Neutrophil (primary cell): ENCODE measurements around the gene GH1.
A peak's percentile ranks its signal among the peaks of the same experiment; 100 is the strongest.
"Not testable (repeated sequence)": the region's sequence is repeated elsewhere in the genome, so short reads cannot be mapped to it uniquely, and the experiment has no call there.

Experiments
- H3K27ac ChIP-seq: fragments of 200-600 bp; sonication (generic); 2 replicates; pipeline ENCODE4 v1.5.1; 2016; ENCODE audit warnings: mild to moderate bottlenecking, moderate library complexity
- H3K27me3 ChIP-seq: fragments of 200-600 bp; sonication (generic); 2 replicates; pipeline ENCODE4 v1.6.0; 2016; ENCODE audit warnings: mild to moderate bottlenecking
- H3K36me3 ChIP-seq: fragments of 200-600 bp; sonication (generic); 2 replicates; pipeline ENCODE4 v1.5.1; 2017
- H3K4me1 ChIP-seq, 2 experiments: fragments of 200-600 bp in 1 of 2; sonication (generic) in 1 of 2; 1 replicate in 1 of 2; 2 replicates in 1 of 2; pipeline versions ENCODE4 v1.5.1 to v1.6.1; 2013 to 2016; ENCODE audit warnings: low read depth in 1 of 2, low read length in 1 of 2, mild to moderate bottlenecking in 1 of 2, moderate library complexity in 1 of 2; ENCODE audit not compliant: control insufficient read depth in 1 of 2, insufficient read depth in 1 of 2
- H3K4me3 ChIP-seq, 2 experiments: fragments of 200-600 bp in 1 of 2; sonication (generic) in 1 of 2; 1 replicate in 1 of 2; 2 replicates in 1 of 2; pipeline ENCODE4 v1.5.1; 2013 to 2016; ENCODE audit warnings: low read depth in 1 of 2, low read length in 1 of 2, mild to moderate bottlenecking in 1 of 2, moderate library complexity in 1 of 2
- H3K9me3 ChIP-seq: fragments of 200-600 bp; sonication (generic); 2 replicates; pipeline ENCODE4 v1.5.1; 2016
- TF ChIP-seq, protein P1 (sequence below): fragments of 200-600 bp; sonication (generic); IDR thresholded peaks from 2 replicates; pipeline ENCODE4 v1.5.1; 2016; ENCODE audit warnings: antibody characterized with exemption

GH1 gene

DNA sequence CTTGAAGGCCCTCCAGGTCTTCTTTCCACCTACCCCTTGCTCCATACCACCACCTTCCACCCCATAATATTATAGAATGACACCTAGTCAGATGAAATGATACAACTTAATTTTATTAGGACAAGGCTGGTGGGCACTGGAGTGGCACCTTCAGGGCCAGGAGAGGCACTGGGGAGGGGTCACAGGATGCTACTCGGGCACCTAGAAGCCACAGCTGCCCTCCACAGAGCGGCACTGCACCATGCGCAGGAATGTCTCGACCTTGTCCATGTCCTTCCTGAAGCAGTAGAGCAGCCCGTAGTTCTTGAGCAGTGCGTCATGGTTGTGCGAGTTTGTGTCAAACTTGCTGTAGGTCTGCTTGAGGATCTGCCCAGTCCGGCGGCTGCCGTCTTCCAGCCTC lies 23.8 kb downstream of the GH1 start:
- not testable (repeated sequence) for H3K27ac ChIP-seq, H3K4me3 ChIP-seq, H3K9me3 ChIP-seq, H3K27me3 ChIP-seq, H3K36me3 ChIP-seq, H3K4me1 ChIP-seq

GRCh38 chr17:63894021-63894420 lies 24.6 kb downstream of the GH1 start:
- not testable (repeated sequence) for H3K36me3 ChIP-seq, H3K9me3 ChIP-seq, H3K27me3 ChIP-seq, H3K4me3 ChIP-seq, H3K4me1 ChIP-seq, H3K27ac ChIP-seq

DNA sequence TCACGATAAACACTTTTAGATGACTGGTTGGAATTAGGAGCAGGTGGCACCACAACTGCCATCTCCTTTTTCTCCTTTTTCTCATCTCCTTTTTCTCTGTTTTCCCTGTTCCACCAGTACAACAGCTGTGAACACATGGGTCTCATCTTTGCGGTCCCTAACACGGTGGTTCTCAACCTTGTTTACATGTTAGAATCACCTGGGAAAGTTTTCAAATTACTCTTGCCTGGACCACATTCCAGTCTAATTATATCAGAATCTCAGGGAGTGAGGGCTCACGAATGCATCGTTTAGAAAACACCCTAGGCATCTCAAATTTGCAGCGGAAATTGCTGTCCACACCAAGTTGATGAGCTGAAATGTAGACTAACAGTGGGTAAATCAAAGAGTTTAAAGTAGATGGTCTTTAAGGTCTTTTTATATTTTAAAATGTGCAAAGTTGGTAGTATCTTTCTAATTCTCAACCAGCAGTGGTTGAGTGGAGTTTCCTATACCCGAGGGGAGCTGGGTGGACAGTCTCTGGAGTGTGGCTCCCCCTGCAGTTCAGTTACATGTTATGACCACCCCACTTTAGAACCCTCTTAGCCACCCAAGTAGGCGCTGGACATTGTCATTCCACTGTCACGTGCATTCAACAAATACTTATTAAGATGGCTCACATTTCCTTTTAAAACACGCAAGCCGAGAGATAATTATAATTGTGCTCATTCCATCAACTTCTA lies 26.2 kb downstream of the GH1 start:
- H3K4me3 ChIP-seq, H3K36me3 ChIP-seq, H3K27ac ChIP-seq, H3K4me1 ChIP-seq, H3K9me3 ChIP-seq, H3K27me3 ChIP-seq: not testable (repeated sequence)

- H3K9me3 ChIP-seq, H3K4me3 ChIP-seq, H3K27ac ChIP-seq, H3K36me3 ChIP-seq, H3K4me1 ChIP-seq, H3K27me3 ChIP-seq: not testable (repeated sequence)
These were observed 29.4 kb downstream of the GH1 start for GRCh38 chr17:63889026-63889848.

DNA sequence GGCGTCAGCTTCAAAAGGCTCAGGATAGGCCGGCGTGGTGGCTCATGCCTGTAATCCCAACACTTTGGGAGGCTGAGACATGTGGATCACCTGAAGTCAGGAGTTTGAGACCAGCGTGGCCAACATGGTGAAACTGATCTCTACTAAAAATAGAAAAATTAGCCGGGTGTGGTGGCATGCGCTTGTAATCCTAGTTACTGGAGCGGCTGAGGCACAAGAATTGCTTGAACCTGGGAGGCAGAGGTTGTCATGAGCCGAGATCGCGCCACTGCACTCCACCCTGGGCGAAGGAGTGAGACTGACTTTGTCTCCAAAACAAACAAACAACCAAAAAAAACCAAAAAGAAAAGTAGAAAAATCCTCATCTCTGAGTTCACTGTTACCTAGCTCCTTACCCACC lies 33.5 kb downstream of the GH1 start:
- H3K27ac ChIP-seq, H3K4me1 ChIP-seq, H3K4me3 ChIP-seq, H3K27me3 ChIP-seq, H3K36me3 ChIP-seq, H3K9me3 ChIP-seq: not testable (repeated sequence)

- not testable (repeated sequence) for H3K4me1 ChIP-seq, H3K4me3 ChIP-seq, H3K27me3 ChIP-seq
These were observed 36.0 kb downstream of the GH1 start for GRCh38 chr17:63882626-63883126.

GRCh38 chr17:63881935-63882601 lies 36.6 kb downstream of the GH1 start, which contains the start of gene GH2:
Gene GH2, minus strand, starts transcription at chr17:63881944. Its CDS starts 143 bp downstream, at chr17:63881801.
- Histone ChIP-seq H3K9me3 (no peaks in the 10 kb centered on the region), H3K4me1 (no peaks in the 10 kb centered on the region), H3K4me3 (no peak within 1 kb of the TSS), H3K36me3 (no peaks in the 10 kb centered on the region), H3K27me3 (no peaks in the 10 kb centered on the region), H3K27ac (no peak within 1 kb of the TSS)
- TF ChIP-seq, protein P1, sequence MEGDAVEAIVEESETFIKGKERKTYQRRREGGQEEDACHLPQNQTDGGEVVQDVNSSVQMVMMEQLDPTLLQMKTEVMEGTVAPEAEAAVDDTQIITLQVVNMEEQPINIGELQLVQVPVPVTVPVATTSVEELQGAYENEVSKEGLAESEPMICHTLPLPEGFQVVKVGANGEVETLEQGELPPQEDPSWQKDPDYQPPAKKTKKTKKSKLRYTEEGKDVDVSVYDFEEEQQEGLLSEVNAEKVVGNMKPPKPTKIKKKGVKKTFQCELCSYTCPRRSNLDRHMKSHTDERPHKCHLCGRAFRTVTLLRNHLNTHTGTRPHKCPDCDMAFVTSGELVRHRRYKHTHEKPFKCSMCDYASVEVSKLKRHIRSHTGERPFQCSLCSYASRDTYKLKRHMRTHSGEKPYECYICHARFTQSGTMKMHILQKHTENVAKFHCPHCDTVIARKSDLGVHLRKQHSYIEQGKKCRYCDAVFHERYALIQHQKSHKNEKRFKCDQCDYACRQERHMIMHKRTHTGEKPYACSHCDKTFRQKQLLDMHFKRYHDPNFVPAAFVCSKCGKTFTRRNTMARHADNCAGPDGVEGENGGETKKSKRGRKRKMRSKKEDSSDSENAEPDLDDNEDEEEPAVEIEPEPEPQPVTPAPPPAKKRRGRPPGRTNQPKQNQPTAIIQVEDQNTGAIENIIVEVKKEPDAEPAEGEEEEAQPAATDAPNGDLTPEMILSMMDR = peak; percentile 66

More at GRCh38 chr17:63882626-63883126, 36.0 kb downstream of the GH1 start:
- not testable (repeated sequence) for H3K27ac ChIP-seq, H3K9me3 ChIP-seq, H3K36me3 ChIP-seq

- H3K27ac ChIP-seq, H3K36me3 ChIP-seq, H3K4me1 ChIP-seq, H3K4me3 ChIP-seq, H3K9me3 ChIP-seq, H3K27me3 ChIP-seq: not testable (repeated sequence)
These were observed 37.3 kb downstream of the GH1 start for GRCh38 chr17:63881337-63881736.

DNA sequence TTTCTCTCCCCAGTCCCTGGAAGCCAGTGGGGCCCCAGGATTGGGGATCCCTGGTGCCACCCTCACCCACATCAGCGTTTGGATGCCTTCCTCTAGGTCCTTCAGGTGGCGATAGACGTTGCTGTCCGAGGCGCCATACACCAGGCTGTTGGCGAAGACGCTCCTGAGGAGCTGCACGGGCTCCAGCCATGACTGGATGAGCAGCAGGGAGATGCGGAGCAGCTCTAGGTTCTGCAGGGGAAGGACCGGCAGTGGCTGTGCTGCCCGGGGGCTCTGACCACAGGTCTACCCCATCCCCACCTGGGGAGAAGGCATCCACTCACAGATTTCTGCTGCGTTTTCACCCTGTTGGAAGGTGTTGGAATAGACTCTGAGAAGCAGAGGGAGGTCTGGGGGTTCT lies 37.9 kb downstream of the GH1 start:
- Histone ChIP-seq H3K27me3 (no peaks in the 10 kb centered on the region), H3K4me1 (no peaks in the 10 kb centered on the region), H3K9me3 (no peaks in the 10 kb centered on the region), H3K4me3 (no peak overlapping the region), H3K27ac (no peak overlapping the region), H3K36me3 (no peaks in the 10 kb centered on the region)
- TF ChIP-seq, protein P1 = no peak

DNA sequence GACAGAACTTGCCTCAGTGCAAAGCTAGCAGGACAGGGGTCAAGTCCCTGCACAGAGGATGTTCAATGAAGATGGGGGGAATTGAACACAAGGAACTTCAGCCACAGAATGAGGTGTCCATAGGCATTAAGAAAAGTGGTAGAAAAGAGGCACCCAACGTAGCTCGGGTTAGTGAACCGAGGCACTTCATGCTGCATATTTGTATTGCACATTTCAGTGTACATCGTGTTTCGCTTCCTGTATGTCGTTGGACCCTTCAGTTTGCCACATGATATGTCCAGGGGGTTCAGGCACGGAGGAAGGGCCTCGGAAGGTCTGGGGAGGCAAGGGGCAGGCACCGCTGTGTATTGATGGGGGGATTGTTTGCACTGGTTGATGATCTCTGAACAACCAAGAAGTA lies 40.2 kb downstream of the GH1 start:
- not testable (repeated sequence) for H3K4me3 ChIP-seq, H3K27ac ChIP-seq, H3K9me3 ChIP-seq, H3K27me3 ChIP-seq, H3K4me1 ChIP-seq, H3K36me3 ChIP-seq

- H3K36me3 ChIP-seq = not testable (repeated sequence)
These were observed 43.9 kb downstream of the GH1 start for GRCh38 chr17:63874693-63875092.

More at GRCh38 chr17:63874693-63875092, 43.9 kb downstream of the GH1 start:
- not testable (repeated sequence) for H3K27ac ChIP-seq, H3K4me3 ChIP-seq, H3K27me3 ChIP-seq, H3K9me3 ChIP-seq, H3K4me1 ChIP-seq
